Measurements from ENCODE around the gene ZNF865.

ZNF865 gene

DNA sequence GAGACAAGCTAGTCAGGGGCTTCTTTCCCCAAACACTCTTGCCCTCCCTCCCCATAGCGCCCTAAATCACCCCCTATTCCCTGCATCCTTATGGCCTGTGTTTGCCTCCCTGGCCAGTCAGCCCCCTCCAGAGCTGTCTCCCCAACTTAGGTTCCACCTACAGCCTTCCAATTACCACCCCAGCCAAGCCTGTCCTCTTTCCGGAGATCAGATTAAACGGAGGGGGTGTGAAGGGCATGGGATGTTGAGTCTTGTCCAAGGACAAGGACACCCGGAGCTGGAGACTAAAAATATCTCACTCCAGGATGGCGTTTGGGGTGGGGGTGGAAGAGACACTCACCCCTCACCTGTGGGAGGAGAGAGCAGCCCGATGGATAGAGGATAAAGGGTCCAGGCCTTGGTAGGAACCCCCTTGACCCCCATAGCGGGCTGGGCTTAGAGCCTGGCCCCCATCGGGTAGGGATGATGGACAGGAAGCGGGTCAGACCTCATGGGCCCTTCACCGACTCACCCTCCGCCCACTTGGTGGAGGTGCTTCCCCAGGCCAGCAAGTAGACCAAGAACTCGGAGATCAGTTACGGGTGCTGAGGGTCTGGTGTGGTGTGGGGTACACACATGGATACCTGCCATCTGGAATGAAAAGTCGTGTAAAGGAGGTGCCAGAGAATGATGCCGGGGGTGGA is 6.0 kb downstream of the ZNF865 start:
- Histone ChIP-seq H3K4me3 (ENCODE audit: low read length) (no peak overlapping the region), H3K9me3 (ENCODE audit: control insufficient read depth, low read length) (no peaks in the 10 kb centered on the region), H3K4me1 (ENCODE audit: control insufficient read depth, insufficient read depth, low read length) (peaks cover 4% of the 10 kb centered on the region), H3K9ac (ENCODE audit: low read length) (no peak overlapping the region), H3K27me3 (replicated peaks; ENCODE audit: control insufficient read depth, insufficient read depth, low read length) (no peaks in the 10 kb centered on the region), H3K36me3 (ENCODE audit: control insufficient read depth, insufficient read depth, low read length, severe bottlenecking) (peaks cover 18% of the 10 kb centered on the region)
- DNase-seq (ENCODE audit: low read depth) = no peak

GRCh38 chr19:55611983-55612645 is 6.7 kb downstream of the ZNF865 start:
- H3K4me1 ChIP-seq (ENCODE audit: control insufficient read depth, insufficient read depth, low read length) = no peaks in the 10 kb centered on the region
- no peaks in the 10 kb centered on the region for H3K27me3 ChIP-seq (replicated peaks; ENCODE audit: control insufficient read depth, insufficient read depth, low read length)
- H3K4me3 ChIP-seq (ENCODE audit: low read length) = no peak overlapping the region
- DNase-seq (ENCODE audit: low read depth) = no peak
- no peaks in the 10 kb centered on the region for H3K9me3 ChIP-seq (ENCODE audit: control insufficient read depth, low read length)
- H3K36me3 ChIP-seq (ENCODE audit: control insufficient read depth, insufficient read depth, low read length, severe bottlenecking) = peaks cover 21% of the 10 kb centered on the region
- H3K9ac ChIP-seq (ENCODE audit: low read length) = no peak overlapping the region

DNA sequence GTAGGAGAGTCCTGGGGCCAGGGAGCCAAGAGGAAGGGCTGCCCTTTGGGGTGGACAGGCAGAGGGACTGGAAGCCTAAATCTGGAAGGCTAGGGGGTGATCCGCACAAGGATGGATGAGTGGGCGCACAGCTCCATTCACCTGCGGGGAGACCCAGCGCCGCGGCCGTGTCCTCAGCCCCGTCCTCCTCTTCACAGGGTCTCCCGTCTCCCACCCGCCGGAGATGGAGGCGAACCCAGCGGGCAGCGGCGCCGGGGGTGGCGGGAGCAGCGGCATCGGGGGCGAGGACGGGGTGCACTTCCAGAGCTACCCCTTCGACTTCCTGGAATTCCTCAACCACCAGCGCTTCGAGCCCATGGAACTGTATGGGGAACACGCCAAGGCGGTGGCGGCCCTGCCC is 7.9 kb downstream of the ZNF865 start:
- H3K4me1 ChIP-seq (ENCODE audit: control insufficient read depth, insufficient read depth, low read length) = peaks cover under 1% of the 10 kb centered on the region
- H3K9me3 ChIP-seq (ENCODE audit: control insufficient read depth, low read length) = no peaks in the 10 kb centered on the region
- H3K27me3 ChIP-seq (replicated peaks; ENCODE audit: control insufficient read depth, insufficient read depth, low read length) = no peaks in the 10 kb centered on the region
- DNase-seq (ENCODE audit: low read depth) = no peak
- no peak overlapping the region for H3K4me3 ChIP-seq (ENCODE audit: low read length)
- no peak overlapping the region for H3K9ac ChIP-seq (ENCODE audit: low read length)
- peaks cover 26% of the 10 kb centered on the region for H3K36me3 ChIP-seq (ENCODE audit: control insufficient read depth, insufficient read depth, low read length, severe bottlenecking)

- Histone ChIP-seq H3K36me3 (ENCODE audit: control insufficient read depth, insufficient read depth, low read length, severe bottlenecking) (peaks cover 26% of the 10 kb centered on the region), H3K4me3 (ENCODE audit: low read length) (no peak overlapping the region), H3K9me3 (ENCODE audit: control insufficient read depth, low read length) (no peaks in the 10 kb centered on the region), H3K27me3 (replicated peaks; ENCODE audit: control insufficient read depth, insufficient read depth, low read length) (no peaks in the 10 kb centered on the region), H3K4me1 (ENCODE audit: control insufficient read depth, insufficient read depth, low read length) (peaks cover 7% of the 10 kb centered on the region), H3K9ac (ENCODE audit: low read length) (no peak overlapping the region)
- no peak for DNase-seq (ENCODE audit: low read depth)
These were observed 8.7 kb downstream of the ZNF865 start for GRCh38 chr19:55613930-55614710.

GRCh38 chr19:55614711-55615542 is 9.5 kb downstream of the ZNF865 start:
- Histone ChIP-seq H3K4me1 (ENCODE audit: control insufficient read depth, insufficient read depth, low read length) (peaks cover 15% of the 10 kb centered on the region), H3K27me3 (replicated peaks; ENCODE audit: control insufficient read depth, insufficient read depth, low read length) (no peaks in the 10 kb centered on the region), H3K36me3 (ENCODE audit: control insufficient read depth, insufficient read depth, low read length, severe bottlenecking) (peaks cover 20% of the 10 kb centered on the region), H3K9ac (ENCODE audit: low read length) (no peak overlapping the region), H3K9me3 (ENCODE audit: control insufficient read depth, low read length) (no peaks in the 10 kb centered on the region), H3K4me3 (ENCODE audit: low read length) (no peak overlapping the region)
- DNase-seq (ENCODE audit: low read depth) = no peak

GRCh38 chr19:55615543-55616394 is 10.3 kb downstream of the ZNF865 start:
- H3K4me3 ChIP-seq (ENCODE audit: low read length) = no peak overlapping the region
- peaks cover 23% of the 10 kb centered on the region for H3K4me1 ChIP-seq (ENCODE audit: control insufficient read depth, insufficient read depth, low read length)
- peaks cover 18% of the 10 kb centered on the region for H3K36me3 ChIP-seq (ENCODE audit: control insufficient read depth, insufficient read depth, low read length, severe bottlenecking)
- H3K27me3 ChIP-seq (replicated peaks; ENCODE audit: control insufficient read depth, insufficient read depth, low read length) = no peaks in the 10 kb centered on the region
- DNase-seq (ENCODE audit: low read depth) = no peak
- H3K9ac ChIP-seq (ENCODE audit: low read length) = no peak overlapping the region
- H3K9me3 ChIP-seq (ENCODE audit: control insufficient read depth, low read length) = no peaks in the 10 kb centered on the region

DNA sequence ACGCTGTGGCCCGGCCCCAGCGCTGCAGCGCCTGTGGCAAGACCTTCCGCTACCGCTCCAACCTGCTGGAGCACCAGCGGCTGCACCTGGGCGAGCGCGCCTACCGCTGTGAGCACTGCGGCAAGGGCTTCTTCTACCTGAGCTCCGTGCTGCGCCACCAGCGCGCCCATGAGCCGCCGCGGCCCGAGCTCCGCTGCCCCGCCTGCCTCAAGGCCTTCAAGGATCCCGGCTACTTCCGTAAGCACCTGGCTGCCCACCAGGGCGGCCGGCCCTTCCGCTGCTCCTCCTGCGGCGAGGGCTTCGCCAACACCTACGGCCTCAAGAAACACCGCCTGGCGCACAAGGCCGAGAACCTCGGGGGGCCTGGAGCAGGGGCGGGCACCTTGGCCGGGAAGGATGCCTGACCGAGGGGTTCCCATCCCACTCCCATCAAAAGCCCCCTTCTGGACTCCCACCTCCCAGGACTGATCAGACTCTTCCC is 11.0 kb downstream of the ZNF865 start:
- Histone ChIP-seq H3K36me3 (ENCODE audit: control insufficient read depth, insufficient read depth, low read length, severe bottlenecking) (peaks cover 18% of the 10 kb centered on the region), H3K9me3 (ENCODE audit: control insufficient read depth, low read length) (no peaks in the 10 kb centered on the region), H3K27me3 (replicated peaks; ENCODE audit: control insufficient read depth, insufficient read depth, low read length) (no peaks in the 10 kb centered on the region), H3K4me3 (ENCODE audit: low read length) (no peak overlapping the region), H3K9ac (ENCODE audit: low read length) (no peak overlapping the region), H3K4me1 (ENCODE audit: control insufficient read depth, insufficient read depth, low read length) (peaks cover 25% of the 10 kb centered on the region)
- no peak for DNase-seq (ENCODE audit: low read depth)

DNA sequence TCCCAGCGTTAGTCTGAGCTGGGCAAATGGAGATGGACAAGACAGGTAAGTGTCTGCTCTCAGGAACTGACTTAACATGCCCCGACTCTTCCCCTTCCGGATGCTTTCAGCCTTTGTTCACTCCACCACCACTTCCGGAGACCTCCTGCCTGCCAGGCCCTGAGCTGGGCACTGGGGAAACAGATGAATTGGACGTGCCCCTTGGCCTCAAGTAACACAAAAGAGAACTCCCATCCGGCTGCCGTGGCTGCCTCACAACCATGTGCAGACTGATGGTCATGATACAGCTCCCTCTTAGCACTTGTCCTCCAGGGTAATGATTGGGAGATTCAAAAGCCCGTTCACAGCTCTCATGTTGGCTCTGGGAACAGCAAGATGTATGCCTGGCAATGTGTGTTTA is 12.0 kb downstream of the ZNF865 start:
- Histone ChIP-seq H3K27me3 (replicated peaks; ENCODE audit: control insufficient read depth, insufficient read depth, low read length) (no peaks in the 10 kb centered on the region), H3K4me1 (ENCODE audit: control insufficient read depth, insufficient read depth, low read length) (peaks cover 25% of the 10 kb centered on the region), H3K4me3 (ENCODE audit: low read length) (no peak overlapping the region), H3K36me3 (ENCODE audit: control insufficient read depth, insufficient read depth, low read length, severe bottlenecking) (peaks cover 18% of the 10 kb centered on the region), H3K9me3 (ENCODE audit: control insufficient read depth, low read length) (no peaks in the 10 kb centered on the region), H3K9ac (ENCODE audit: low read length) (no peak overlapping the region)
- DNase-seq (ENCODE audit: low read depth) = no peak

DNA sequence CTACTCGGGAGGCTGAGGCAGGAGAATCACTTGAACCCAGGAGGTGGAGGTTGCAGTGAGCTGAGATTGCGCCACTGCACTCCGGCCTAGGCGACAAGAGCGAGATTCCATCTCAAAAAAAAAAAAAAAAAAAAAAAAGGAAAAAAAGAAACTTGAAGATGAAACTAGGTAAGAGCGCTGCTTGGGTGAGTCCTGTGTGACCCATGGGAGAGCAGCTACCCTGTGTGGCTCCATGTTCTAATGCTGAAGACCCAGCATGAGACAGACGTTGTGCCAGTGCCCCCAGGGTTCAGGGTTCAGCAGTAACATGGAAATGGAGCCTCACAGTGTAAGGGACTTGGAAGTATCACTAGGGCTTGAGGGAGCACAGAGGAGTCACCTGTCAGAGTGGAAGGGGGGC is 13.0 kb downstream of the ZNF865 start:
- peaks cover 26% of the 10 kb centered on the region for H3K4me1 ChIP-seq (ENCODE audit: control insufficient read depth, insufficient read depth, low read length)

DNA sequence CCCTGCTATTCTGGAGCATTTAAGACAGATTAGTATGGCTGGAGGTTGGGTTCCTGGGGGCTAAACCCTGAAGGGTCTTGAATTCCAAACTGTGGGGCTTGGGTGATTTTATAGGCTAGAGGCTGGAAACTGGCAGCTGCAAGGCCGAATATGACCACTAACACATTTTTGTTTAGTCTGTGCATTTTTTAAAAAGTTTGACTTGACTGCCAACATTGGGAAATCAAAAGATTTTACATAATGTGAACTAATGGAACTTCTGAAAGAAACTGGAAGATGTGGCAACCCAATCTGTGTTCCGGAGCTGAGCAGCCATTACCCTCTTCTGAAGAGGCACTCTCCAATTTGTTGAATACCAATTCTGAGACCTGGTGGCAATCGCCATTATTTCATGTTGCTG is 13.8 kb downstream of the ZNF865 start:
- no peak overlapping the region for H3K4me3 ChIP-seq (ENCODE audit: low read length)
- H3K4me1 ChIP-seq (ENCODE audit: control insufficient read depth, insufficient read depth, low read length) = peaks cover 32% of the 10 kb centered on the region
- H3K36me3 ChIP-seq (ENCODE audit: control insufficient read depth, insufficient read depth, low read length, severe bottlenecking) = peaks cover 18% of the 10 kb centered on the region
- H3K27me3 ChIP-seq (replicated peaks; ENCODE audit: control insufficient read depth, insufficient read depth, low read length) = no peaks in the 10 kb centered on the region
- no peaks in the 10 kb centered on the region for H3K9me3 ChIP-seq (ENCODE audit: control insufficient read depth, low read length)
- peak; percentile 48 for DNase-seq (ENCODE audit: low read depth)
- peak overlapping the region; percentile 54 for H3K9ac ChIP-seq (ENCODE audit: low read length)

More for the DNA sequence above, 13.0 kb downstream of the ZNF865 start:
- peaks cover 18% of the 10 kb centered on the region for H3K36me3 ChIP-seq (ENCODE audit: control insufficient read depth, insufficient read depth, low read length, severe bottlenecking)
- H3K9ac ChIP-seq (ENCODE audit: low read length) = peak overlapping the region; percentile 54
- no peak overlapping the region for H3K4me3 ChIP-seq (ENCODE audit: low read length)
- no peaks in the 10 kb centered on the region for H3K9me3 ChIP-seq (ENCODE audit: control insufficient read depth, low read length)
- no peaks in the 10 kb centered on the region for H3K27me3 ChIP-seq (replicated peaks; ENCODE audit: control insufficient read depth, insufficient read depth, low read length)
- no peak for DNase-seq (ENCODE audit: low read depth)
